Measurements from ENCODE around the gene POLR3A.

Gene POLR3A

GRCh38 chr10:78045856-78046255, 16.5 kb upstream of the POLR3A start:
- no peak for DNase-seq

DNA sequence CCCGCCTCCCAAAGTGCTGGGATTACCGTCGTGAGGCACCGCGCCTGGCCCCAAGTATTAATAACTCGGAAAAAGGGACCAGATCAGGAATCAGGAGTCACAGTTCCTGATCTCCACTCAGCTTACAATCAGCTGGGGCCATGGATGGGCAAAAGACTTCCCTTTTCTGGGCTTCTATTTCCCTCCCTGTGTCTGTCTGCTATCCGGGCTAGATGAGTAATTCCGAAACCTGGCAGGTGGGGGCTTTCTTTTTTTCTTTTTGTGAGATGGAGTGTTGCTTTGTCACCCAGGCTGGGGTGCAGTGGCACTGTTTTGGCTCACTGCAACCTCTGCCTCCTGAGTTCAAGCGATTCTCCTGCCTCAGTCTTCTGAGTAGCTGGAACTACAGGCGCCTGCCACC, 15.9 kb upstream of the POLR3A start:
- no peak for DNase-seq

DNA sequence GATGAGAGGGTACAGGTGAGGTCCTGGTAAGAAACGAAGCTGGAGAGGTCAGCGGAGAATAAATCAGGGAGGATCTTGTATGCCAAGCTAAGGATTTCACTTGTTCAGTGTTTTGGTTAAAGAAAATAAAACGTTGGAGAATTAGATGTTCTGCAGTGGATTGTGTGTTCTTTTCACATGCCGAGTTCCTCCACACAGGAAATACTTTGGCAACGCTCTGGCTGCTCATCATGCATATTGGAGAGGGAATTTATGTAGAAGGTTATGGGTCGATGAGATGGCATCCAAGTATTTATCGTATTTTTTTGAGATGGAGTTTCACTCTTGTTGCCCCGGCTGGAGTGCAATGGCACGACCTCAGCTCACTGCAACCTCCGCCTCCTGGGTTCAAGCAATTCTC, 15.4 kb upstream of the POLR3A start:
- DNase-seq = no peak

DNA sequence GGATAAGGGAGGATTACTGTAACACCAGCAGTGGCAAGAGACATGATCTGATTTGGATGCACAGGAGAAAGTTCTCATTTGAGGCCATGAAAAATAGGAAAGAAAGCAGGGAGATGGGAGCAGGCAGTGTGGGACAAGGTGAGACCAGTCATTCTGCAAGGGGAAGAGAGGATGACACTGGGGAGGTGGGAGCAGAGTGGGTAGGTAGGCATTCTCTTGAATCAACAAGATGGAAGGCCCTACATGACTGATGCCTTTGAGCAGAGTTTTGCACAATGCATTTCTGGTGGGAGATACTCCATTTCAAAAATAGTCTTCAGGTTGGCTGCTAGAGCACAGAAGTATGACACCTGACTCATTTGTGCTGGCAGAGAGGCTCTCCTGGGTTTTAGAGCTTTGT, 14.9 kb upstream of the POLR3A start:
- DNase-seq = no peak

GRCh38 chr10:78042752-78043104, 13.4 kb upstream of the POLR3A start:
- DNase-seq = no peak

DNA sequence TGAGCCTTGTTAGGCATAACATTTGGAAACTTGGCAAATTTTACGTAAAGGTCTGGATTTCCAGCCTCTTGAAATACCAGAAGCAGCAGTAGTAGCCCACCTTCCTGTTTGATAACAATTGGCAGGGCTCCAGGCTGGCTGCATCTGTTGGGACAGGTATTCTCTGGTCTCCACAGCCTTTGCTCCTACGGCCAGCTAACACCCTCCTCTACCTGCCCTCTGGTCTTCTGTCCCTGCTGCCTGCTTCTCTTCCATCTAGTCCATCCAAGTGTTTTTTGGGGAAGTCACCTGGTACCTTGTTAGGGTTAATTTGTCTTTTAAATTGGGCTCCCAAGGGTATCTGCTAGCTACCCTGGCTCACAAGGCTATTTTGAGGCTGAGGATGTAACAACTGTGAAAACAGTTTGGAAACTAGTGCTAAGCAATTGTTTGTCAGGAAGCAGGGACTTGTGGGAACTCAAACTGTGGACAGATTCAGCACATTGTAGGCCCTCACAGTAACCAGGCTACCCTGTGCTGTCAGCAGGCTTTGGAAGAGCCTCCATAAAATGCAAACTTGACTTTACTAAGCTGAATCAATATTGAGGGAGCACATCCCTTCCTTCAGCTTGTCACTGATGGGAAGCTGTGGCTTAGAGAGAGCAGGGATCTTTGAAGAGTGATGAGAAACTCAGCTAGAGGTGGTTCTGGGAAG, 12.9 kb upstream of the POLR3A start:
- DNase-seq = no peak

- DNase-seq = no peak
Observed at GRCh38 chr10:78041170-78042057, 12.1 kb upstream of the POLR3A start.

GRCh38 chr10:78039743-78040142, 10.4 kb upstream of the POLR3A start:
- no peak for DNase-seq

DNA sequence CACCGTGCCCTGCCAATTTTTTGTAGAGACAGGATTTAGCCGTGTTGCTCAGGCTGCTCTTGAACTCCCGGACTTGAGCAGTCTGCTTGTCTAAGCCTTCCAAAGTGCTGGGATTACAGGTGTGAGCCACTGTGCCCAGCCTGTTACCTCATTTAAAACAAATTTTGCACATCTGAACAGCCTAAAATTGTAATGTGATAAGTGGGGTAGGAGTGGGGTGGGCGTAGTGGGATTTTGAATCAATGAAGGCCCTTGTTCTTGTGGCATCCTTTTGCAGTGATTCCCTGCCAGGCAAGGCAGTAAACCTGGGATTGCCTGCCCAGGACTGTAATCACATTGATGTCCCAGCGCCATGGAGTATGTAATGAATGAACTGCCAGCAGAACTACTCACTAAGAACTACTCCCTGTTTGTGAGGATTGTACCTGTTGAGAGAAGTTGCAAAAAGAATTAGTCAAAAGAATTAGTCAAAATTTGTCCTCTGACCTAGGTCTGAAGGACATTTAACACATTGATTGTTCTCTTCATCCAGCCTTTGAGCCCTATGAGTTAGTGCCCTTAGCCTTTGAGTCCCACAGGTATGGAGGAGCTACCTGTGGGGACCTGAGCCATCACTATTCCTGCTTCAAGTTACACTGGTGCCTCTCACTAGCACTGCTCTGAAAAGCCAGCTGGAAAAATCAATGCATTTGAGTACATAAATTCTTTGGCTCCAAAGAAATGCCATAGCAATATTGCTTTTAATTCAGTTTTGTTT, 9.7 kb upstream of the POLR3A start:
- no peak for DNase-seq

DNA sequence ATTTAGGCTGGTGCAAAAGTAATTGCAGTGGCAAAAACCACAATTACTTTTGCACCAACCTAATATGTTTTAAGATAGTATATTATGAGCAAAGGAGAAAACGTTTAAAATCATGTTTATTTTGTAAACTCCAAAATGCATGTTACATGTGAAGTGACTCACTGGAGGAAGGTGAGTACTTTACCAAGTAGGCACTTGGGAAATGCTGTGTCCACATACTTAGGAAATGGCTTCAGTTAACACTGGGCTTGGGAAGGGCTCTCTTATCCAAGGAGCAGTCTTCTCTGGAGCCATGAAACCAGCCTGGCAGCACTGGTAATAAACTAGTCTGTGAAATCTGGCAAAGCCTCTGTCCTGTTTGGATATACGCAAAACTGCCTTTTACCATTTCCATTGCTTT, 8.8 kb upstream of the POLR3A start:
- no peak for DNase-seq

- DNase-seq = no peak
Observed at GRCh38 chr10:78035933-78036583, 6.7 kb upstream of the POLR3A start.

- DNase-seq = no peak
Observed at GRCh38 chr10:78035437-78035836, 6.1 kb upstream of the POLR3A start.

DNA sequence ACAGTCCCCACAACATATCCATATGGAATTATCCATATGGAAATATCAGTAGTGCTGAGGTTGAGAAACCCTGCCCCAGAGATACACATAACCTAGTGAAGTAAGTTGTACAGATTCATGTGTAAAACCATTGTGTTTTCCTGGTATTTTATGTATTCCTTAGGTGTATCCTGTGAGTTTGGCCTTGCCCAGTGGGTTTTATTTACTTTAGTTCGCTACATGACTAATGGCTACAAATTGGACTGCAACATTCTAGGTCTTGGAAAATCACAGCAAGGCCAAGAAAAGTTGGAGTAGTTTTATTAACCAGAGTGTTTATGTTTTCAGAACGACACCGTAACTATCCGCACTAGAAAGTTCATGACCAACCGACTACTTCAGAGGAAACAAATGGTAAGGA, 5.7 kb upstream of the POLR3A start:
- no peak for DNase-seq

- peak; percentile 93 to 94 for DNase-seq
Observed at GRCh38 chr10:78033637-78034470, 4.5 kb upstream of the POLR3A start, which contains the start of gene RPS24. RPS24 (plus strand) TSS chr10:78033863; CDS start chr10:78033902, 39 bp downstream.

GRCh38 chr10:78033387-78033636, 4.0 kb upstream of the POLR3A start:
- no peak for DNase-seq

DNA sequence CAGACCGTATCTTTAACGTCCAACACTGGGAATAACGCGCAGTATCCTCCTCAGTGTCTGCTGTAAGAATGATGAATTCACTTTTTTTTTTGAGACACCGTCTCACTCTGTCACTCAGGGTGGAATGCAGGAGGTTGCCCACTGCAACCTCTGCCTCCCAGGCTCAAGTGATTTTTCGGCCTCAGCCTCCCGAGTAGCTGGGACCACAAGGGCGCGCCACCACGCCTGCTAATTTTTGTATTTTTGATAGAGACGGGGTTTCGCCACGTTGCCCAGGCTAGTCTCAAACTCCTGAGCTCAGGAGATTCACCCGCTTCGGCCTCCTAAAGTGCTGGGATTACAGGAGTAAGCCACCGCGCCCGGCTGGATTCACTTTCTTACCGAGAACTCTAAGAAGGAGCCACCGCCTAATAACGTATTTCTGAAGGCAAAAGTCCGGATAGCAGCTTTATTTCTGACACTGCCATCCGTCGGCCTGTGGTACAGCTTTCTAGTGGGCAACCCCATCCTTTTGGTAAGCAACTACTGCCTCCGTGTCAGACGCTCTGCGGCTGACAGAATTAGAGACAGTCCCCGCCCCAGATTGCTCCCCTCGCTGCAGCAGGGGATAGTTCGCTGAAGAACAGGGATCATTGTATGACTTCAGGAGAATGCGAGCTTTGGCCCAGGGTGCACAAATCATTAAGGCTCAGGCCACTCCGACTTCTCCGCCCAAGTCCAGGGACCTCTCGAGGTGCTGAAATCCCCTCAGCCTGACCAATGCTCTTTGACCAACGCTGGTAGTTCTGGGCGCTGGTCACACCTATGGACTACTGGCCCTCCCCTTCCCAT, 662 bp downstream of the POLR3A start:
- DNase-seq = no peak

DNA sequence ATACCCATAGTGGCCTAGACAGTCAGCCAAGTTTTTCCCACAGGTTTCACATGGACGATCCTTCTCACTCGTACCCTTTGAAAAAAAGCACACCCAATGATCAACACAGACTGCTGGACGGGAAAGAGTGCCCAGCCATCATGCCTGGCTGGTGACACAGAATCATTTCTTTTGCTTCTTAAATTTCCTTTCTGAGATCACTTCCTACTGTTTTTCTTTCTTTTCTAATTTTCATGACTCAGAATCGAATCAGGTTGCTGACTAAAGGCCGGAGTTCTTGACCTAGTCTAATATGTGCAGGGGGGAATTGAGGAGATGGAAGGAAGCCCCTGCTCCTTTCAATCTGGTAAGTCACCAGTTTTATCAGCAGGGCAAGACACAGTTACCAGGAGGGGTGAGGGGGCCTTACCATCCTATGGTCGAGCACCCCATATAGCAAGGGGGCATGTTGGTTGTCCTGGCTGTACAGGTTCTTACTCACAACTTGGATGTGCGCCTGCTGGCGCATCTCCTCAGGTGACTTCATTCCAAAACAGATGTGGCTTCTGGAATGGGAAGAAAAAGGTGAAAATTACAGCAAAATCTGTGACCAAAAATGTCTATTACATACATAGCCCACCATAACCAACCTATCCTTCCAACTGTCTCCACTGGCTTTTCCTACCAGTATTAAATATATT, 3.5 kb downstream of the POLR3A start:
- no peak for DNase-seq

DNA sequence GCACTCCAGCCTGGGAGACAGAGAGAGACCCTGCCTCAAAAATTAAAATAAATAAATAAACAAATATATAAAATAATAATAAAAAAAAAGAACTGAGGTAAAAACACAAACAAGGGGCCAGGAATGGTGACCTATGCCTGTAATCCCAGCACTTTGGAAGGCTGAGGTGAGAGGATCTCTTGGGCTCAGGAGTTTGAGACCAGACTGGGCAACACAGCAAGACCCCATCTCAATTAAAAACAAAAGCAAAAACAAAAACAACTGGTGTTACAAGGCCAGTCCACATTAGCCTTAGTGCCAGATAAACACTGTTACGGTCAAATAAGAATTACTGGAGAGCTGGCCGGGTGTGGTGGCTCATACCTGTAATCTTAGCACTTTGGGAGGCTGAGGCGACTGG, 5.6 kb downstream of the POLR3A start:
- no peak for DNase-seq

DNA sequence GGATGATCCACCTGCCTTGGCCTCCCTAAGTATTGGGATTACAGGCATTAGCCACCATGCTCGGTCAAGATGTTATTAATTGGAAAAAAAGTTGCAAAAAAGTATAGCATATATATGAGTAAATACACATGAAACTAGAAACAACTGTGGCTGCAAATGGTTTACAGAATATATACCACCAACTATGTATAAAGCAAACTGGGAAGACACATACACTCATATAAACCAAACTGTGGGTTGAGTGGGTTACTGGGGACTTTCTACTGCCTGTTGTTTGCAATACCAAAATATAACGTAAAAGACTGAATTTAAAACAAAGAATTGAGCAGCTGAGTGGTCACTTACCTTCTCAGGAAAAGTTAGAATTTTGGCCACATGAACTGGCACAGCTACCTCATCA, 8.1 kb downstream of the POLR3A start:
- DNase-seq = no peak

GRCh38 chr10:78019264-78019663, 10.1 kb downstream of the POLR3A start:
- DNase-seq = no peak

DNA sequence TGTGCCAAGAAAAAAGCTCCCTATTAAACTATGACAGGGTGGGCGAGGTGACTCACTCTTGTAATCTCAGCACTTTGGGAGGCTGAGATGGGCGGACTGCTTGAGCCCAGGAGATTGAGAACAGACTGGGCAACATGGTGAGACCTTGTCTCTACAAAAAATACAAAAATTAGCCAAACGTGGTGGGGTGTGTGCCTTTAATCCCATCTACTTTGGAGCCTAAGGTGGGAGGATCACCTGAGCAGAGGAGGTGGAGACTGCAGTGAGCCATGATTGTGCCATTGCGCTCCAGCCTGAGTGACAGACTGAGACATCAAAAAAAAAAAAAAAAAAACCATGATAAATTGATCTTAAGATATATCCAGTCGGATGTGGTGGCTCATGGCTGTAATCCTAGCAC, 11.5 kb downstream of the POLR3A start:
- no peak for DNase-seq

Data from stimulated activated CD4-positive, alpha-beta T cell treated with anti-CD3 and anti-CD28 coated beads, Interleukin-2, amount 100 ng/mL, for 48 hours (primary cell).